ENCODE results near the gene SLC19A1. TPM values are rescaled to one million over a fixed set of nuclear protein-coding genes. Genes with fewer than 3 reads are reported as not detected.

Gene SLC19A1
- polyA plus RNA-seq, 1 donor = 67.0 TPM

DNA sequence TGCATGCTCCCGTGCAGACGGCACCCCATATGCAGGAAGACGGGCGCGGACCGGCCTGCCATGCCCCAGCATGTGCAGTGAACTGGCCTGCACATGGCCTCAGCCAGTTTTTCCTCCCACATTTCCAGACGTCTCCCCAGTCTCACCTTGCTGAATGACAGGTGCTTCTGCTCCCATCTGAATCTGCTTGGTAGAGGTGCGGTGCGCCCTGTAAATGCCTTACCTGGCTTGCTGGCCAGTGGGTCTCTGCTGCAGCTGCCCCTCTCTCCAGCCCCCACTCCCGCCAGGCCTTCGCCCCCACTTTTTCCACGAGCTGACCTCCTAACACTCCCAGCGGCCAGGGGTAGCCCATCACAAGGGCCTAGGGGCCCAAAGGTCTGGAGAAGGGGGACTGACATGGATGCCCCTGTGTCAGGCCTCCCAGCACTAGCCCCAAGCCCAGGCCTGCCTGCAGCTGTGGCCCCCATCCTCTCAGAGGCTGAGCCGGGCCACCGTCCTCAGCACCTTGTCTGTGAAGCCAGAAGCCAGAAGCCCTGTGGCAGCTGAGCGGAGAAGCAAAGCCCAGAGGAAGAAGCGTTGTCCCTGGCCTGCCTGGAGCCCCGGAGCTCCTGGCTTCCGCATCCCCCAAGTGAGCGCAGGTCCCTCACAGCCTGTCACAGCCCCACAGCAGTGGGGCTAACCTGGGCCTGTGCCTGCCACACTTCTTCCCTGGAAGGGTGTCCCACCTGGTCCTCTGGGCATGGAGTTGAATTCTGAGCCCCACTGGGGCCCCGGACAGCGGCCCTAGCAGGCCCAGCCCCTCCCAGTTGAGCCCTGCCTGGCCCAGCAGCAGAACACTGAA, 3.7 kb upstream of the SLC19A1 start:
- no peak for DNase-seq

DNA sequence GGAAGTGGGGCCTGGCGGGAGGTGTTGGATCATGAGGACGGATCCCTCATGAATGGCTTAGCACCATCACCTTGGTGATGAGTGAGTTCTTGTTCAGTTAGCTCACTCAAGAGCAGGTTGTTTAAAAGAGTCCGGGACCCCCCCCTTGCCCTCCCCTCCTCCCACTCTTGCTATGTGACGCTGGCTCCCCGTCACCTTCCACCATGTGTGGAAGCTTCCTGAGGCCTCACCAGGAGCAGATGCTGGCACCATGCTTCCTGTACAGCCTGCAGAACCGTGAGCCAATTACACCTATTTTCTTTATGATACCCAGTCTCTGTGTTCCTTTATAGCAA, 3.0 kb upstream of the SLC19A1 start:
- DNase-seq = no peak

DNA sequence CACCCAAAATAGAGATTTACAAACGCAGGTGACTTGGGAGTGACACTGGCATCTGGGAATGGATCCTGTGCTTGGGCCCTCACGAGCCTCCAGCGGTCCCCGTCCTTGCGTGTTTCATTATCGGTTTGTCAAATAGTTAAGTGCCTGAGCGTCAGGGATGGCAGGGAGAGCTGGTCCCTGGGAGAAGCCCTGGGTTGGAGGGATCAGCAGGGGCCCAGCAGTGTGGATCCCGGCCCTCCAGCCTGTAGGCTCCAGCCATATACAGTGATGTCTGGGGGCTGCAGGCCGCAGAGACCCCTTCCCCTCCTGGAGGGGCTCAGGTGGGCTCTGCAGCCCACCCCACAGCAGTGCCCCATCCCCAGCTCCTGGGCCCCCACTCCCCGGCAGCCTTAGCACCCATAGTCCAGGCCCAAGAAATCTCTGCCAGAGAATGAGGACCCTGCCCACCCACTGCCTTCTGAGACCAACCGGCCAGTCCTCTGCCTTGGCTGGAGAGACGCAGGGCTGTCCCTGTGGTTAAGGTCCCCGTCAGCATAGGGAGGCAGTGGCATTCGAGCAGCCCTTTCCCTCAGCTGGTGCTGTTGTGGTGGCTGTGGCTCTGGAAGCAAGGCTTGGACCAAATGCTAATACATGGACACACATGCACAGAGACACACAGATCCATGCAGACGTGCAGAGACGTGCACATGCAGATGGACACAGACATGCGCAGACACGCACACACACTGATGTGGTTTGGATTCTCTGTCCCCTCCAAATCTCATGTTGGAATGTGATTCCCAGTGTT, 2.4 kb upstream of the SLC19A1 start:
- DNase-seq = no peak

DNA sequence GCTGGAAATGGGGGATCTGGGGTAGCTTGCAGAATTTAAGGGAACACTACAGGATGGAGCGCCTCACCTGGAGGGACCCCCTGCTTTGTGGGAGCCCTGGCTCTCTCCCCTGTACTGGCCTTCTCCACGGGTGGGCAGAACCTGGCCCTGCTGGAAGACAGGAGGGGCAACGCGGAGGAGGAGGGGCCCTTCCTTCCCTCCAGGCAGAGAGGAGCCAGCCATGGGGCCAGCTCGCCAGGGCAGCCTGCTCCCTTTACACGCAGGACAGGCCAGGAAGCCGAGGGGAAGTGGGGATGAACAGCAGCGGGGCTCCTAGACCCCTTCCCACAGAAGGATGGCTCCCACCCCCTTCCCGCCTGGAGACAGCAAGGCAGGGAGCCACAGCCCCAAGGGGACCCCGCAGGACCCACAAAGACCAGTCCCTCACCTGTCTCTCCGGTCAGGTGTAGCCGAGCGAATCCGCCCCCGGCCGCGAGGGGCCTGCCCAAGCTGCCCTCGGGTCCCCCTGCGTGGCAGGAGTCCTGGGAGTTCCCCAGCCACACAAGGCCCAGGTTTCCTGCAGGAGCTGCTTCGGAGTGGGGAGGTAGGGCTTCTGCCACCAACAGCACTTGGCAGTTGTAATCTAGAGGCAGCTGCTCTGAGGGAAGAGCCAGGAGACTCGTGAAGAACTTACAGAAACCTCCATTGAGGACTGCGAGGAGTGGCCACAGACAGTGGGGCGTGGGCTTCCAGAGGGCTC, 1.6 kb upstream of the SLC19A1 start:
- DNase-seq = no peak

DNA sequence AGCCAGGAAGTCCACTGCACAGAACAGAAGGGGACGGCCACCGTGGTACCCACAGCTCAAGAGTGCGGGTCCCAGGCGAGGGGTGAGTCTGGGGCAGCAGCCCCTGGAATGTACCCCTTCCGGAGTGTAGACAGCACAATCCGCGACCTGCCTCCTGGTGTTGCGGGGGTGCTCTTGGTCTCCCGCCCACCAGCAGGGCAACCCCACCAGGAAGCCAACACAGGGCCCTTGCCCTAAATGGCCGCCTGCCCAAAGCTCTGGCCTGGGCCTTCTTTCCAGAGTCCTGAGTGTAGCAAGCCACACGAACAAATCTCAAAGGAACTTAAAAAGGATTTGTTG, 1.1 kb upstream of the SLC19A1 start:
- no peak for DNase-seq

DNA sequence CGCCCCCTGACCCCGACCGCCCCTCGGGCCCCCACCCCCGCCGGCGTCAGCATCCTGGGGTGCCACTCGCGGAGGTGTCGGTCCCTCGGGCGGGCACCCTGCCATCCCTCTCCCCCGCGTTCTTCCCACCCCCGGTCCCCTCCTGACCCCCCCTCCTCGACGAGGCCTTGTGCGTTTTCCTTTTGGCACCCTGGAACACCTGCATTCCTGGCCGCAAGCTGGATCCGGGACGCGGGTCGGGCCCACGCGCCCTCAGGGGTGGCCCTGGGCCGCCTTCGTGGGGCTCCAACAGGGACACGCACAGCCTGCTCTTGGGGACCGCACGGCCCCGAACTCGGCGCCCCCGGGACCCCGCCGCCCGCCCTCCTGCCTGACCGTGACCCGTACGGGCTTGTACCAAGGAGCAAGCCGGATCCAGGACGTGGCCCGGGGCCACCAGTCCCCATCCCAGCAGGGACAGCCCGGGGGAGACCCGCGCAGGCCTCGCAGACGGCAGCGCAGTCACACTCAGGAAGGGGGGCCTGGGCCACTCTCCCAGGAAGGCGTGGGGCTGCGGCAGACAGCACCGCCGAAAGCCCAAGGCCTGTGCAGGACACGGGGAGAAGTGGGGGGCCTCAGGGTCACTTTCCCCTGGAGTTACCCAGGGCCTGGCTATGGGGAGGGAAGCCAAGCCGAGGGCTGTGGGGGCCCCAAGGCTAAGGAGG, 579 bp upstream of the SLC19A1 start:
- no peak for DNase-seq

DNA sequence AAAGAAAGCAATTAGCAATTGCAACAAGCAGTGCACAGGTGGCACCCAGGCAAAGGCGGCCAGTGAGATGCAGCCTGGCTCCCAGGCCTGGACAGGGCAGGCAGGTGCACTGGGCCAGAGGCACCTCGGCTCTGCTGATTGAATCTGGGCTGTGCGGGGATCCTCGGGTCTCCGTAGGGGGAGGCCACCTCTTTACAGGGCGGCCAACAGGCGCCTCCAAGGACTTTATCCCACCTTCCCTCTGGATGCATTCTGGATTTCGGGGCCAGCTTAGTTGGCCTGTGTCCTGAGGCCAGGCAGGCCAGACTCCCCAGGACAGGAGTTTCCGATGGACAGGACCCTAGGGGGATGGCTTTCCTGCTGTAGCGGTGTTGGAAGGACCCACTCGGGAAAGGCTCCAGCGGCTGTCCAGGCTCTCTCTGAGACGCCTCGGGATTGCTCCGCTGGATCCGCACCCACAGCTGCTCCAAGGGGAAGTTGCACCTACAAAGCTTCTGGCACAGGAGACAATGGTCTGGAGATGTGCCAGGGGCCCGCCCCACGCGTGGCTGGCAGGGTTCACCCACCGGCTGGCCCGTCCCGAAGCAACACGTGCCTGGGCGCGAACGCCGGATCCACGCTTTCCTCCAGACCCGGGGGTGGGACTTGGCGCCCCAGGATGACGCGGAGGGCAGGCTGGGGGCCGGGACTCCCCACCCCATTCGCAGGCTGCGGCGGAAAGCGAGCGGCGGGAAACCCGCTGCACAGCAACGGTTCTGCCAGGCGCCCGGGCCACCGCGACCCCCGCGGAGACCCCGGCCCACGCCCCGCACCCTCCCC, 810 bp downstream of the SLC19A1 start:
- DNase-seq = no peak

DNA sequence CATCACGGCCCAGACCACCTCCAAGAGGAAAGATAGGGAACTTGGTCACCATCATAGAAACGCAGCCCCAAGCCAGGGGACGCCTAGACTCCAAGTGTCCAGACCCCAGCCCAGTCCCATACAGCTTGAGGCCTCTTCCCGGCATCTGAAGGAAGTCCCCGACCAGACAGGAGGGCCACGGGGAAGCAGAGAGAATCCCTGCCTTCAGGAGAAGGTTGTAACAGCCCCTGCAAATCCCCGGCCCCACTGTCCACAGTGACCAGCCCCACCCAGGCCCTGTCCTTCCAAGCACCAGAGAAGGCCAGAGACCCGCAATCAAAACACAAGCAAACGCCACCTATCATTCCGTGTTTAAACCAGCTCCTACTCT, 1.7 kb downstream of the SLC19A1 start:
- no peak for DNase-seq

DNA sequence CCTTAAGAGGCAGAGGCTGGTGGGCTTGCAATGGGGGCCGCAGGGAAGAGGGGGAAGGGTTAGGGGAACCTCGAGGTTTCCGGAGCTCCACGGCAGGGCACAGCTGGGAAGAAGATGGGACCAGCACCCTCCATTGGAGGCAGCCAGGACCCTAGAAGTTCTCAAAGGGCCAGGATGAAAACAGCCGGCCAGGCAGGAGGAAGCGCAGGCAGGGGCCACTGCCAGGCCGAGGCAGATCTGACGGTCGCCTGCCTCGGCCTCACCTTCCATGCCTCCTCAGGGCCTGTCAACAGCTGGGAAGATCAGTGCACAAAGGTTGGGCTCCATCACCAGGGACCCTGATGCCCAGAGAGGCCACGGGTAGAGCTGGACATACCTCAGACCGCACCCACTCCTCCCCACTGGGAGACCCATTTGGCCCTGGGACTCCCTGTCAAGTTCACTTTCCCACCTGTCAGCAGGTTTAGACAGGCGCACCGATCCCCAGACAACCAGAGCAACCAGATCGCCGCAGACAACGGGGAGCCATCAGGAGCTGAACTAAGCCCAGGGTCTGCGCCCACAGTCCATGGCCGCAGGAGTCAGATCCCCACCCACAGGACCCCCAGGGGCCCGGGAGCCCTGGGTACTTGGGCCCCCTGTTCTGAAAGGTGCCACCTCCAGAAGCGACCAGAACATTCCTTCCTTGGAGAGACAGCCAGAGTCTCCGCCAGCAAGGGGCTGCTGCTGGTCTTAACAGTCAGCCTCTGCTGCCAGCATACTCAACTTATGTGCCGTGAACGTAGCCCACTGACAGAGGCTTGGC, 2.2 kb downstream of the SLC19A1 start:
- DNase-seq = no peak

DNA sequence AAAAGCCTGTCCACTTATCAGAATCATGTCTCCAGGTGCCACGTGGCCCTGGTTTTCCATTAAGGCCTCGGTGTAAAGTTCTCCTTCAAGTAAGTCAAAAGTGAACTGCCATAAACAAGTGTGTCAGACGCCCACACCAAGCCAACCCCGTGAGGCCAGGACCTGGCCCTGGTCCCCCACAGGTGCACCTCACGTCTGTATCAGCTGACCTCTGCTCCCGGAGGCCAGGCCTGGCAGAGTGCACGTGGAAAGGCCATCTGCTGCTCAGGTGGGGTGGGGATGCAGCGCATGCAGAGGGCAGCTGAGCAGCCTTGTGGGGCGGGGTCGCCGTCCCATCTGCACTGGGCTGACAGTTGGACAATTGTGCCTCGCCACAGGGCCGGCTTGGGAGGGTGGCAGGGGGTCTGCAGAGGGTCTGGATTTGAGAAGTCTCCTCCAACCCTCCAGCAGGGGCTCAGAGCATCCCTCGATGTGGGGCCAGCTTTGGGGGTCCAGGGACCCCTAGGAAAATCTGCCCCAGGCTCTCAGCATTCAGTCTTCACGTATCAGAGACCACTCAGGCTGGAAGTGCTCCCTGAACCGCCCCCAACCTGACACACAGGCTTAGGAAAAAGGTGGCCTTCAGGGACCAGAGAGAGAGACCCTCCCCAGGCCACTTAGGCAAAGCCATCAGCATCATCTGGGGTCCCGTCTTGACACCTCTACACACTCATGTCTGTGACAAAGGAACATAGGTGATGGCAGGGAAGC, 3.0 kb downstream of the SLC19A1 start:
- no peak for DNase-seq

DNA sequence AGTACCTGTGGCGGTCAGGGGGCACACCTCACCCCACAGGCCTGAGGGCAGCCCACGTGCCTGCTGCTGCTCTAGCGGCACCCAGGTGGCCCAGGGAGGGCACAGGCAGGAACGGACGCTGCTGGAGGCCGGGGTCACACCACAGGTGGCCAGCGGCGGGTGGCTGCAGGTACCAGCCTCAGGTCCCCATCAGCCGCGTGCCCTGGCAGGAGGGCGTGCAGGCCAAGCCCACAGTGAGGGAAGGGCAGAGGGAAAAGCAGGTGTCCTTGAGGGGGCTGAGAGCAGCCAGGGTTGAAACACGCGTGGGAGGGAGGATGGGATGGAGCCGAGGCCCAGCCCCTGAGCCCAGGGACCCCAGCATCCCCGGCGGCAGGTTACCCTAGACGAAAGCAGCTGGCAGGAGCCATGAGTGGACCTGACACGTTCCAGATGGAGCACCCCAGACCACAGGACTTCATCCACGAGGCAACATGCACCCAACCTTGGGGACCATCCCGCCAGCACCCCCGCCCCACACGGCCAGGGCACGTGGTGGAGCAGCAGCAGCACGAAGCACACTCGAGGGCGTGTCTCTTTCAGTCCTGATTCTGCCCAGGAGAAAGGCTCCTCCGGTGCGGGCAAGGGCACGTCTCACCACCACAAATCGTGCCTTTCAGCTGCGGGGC, 3.7 kb downstream of the SLC19A1 start:
- DNase-seq = no peak

DNA sequence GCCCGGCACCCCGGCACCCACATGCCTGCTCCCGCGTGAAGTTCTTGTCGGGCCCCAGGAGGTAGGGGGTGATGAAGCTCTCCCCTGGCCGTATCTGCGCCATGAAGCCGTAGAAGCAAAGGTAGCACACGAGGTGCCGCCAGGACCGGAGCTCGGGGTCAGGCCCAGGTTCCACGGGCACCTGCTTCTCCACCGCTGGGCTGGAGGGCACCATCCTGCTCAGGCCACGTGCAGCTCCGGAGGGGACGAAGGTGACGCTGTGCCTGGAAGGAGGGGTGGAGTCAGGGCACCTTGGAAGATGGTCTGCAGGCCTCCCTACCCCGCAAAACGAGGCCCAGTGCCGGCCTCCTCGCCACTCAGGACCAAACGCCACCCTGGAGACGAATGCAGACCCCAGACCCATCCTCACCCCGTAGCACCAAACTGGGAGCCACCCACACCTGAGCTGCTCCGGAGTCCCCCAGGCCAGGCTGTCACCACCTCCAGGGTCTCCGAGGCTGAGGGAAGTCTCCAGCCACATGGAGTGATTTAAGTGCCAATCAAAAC, 4.4 kb downstream of the SLC19A1 start:
- DNase-seq = no peak

DNA sequence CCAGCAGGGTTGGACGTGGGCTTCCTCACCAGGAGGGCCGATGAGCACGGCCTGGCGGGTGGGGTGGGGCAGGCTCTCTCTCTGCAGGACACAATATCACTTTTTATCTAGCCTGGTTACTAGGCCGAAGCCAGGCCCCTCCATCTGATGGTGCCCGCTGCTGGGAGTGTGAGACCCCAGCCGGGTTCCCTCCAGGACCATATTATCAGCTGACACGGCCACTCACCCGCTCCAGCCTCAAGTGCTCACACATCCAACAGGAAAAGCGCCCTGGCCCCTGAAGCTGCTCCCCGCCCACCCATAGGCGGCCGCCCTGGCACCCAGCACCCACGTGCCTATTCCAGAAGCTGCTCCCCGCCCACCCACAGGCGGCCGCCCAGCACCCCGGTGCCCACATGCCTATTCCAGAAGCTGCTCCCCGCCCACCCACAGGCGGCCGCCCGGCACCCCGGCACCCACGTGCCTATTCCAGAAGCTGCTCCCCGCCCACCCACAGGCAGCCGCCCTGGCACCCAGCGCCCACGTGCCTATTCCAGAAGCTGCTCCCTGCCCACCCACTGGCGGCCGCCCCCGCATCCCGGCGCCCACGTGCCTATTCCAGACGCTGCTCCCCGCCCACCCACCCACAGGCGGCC, 5.0 kb downstream of the SLC19A1 start:
- no peak for DNase-seq

DNA sequence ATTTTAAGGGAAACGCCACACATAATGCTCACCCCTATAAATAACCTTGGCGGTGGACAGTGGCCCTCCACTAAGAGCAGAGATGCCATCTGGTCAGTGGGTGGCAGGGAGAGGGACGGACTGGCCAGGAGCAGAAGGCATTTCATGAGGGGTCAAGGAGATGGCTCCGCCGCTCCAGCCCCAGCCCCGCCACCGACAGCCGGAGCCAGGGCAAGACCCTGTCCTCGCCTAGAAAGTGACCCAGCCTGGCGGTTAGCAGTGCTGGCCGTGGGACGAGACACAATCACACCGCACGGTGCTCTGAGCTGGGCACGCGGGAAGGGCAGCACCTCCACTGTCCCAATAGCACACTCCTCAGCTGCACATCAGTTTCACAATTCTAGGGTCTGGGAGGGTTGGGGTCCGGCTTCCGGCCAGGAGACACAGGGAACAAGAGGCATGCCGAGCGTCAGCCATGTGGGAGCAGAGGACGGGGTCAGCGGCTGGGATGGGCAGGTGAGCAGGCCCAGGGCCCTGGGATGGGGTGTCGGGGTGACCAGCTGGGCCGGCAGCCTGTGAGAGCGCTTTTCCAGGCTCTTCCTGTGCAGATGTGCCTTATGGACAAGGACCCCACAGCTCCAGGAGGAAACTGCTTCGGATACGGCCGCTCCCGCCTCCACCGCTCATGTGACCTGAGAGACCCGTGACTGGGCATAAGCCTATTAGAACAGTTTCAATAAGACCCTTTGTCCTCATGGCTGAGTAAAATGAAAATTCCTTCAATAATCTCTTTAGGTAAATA, 5.7 kb downstream of the SLC19A1 start:
- no peak for DNase-seq

DNA sequence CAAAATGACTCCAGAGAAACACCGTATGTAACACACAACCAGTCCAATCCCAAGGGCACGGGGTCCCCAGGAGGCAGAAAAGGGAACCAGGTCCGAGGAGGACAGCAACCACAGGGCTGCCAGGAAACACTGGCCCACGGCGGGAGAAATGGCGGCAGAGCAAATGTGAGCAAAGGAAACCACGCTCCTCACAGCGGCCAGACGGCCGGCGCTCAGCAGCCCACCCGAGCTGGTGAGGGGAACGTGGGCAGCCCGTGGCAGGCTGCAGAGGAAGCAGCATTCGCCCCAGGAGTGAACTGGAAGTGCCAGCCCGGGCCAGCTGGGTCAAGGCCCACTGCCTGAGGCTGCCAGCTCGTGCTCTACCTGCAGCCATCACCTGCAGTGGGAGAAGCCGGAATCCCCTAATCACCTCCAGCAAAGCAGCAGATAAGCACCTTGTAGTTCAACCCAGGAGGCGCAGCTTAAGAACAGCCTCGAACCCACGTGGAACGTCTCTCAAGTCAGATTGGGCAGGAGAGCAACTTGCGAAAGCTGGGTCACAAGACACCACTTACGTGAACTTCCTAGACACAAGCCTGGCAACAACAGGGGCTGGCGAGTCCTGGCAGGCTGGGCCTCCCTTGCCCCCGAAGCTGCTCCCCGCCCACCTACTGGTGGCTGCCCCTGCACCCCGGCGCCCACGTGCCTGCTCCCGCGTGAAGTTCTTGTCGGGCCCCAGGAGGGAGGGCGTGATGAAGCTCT, 6.7 kb downstream of the SLC19A1 start:
- DNase-seq = no peak

DNA sequence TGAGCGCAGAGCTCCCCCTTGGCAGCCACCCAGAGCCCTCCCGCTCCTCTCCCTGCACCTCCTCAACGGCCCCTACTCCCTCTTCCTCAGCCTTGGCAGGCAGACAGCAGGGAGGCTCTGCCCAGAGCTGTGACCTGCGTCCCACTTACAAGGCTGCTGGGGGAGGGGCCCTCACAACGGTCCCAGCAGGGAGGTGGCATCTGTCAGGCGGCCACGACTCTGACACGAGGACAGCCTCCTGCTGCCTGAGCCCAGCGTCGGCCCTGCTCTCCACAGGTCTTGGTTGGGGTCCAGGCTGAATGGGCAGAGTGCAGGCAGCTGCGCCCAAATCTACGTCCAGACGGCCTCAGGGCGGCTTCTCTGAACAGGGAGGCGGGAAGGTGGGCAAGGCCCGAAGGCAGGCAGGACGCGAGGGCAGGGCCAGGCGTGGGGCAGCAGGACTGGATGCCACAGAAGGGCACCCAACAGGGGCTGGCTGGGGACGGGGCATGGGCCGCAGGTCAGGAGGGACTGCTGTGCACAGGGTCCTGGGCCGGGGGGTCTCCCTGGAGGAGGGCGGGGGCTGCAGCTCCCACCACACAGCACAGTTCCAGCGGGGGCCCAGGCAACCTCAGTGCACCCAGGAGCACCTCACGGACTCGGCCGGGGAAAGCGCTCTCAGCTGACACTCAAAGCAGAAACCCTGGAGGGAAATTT, 7.5 kb downstream of the SLC19A1 start:
- DNase-seq = peak; percentile 61

Measured in left kidney (tissue), 2 donors.